NCI-H2196 (cell line): ENCODE measurements around the gene CARS1.
A peak's percentile ranks its signal among the peaks of the same experiment; 100 is the strongest.
"Not testable (repeated sequence)": the region's sequence is repeated elsewhere in the genome, so short reads cannot be mapped to it uniquely, and the experiment has no call there.

Source experiments
- DNase-seq: peaks from one replicate; lab custom pipeline; 2025; ENCODE audit not compliant: unreplicated experiment; lab: John Stamatoyannopoulos, UW

Gene CARS1

DNA sequence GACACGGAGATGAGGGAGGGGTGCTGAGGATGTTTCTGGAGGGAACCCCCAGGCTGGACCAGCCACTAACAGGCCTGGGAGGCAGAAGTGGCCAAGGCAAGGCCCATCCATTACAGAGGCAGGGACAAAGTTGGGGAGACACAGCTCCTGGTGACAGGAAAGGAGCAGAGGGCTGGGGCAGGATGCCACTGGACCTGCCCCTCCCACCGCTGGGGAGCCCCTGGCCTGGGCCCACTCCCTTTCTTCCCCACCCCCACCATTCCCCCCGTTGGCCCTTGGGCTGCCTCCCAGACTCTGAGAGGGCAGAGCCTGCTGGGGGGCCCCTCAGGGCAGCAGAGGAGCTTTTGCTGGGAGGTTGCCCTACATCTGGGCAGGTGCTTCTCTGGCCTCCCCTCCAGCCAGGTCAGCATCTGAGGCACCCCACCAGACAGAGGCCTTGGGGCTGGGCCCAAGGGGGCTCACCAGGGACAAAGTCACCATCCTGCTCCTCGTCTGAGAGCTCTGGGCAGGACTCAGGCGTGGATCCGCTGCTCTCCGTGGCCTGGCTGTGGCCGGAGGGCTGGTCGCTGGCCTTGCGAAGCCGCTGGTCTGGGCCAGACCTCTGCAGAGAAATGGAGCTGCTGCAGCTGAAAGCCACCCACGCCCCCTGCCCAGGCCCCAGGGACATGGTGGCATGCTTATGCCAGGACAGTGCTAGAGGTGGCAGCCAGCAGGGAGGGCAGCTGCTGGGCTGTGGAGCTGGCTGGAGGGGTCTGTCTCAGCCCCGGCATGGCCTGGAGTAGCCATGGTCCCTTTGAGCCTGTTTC lies 33.1 kb upstream of the CARS1 start:
- no peak for DNase-seq

DNA sequence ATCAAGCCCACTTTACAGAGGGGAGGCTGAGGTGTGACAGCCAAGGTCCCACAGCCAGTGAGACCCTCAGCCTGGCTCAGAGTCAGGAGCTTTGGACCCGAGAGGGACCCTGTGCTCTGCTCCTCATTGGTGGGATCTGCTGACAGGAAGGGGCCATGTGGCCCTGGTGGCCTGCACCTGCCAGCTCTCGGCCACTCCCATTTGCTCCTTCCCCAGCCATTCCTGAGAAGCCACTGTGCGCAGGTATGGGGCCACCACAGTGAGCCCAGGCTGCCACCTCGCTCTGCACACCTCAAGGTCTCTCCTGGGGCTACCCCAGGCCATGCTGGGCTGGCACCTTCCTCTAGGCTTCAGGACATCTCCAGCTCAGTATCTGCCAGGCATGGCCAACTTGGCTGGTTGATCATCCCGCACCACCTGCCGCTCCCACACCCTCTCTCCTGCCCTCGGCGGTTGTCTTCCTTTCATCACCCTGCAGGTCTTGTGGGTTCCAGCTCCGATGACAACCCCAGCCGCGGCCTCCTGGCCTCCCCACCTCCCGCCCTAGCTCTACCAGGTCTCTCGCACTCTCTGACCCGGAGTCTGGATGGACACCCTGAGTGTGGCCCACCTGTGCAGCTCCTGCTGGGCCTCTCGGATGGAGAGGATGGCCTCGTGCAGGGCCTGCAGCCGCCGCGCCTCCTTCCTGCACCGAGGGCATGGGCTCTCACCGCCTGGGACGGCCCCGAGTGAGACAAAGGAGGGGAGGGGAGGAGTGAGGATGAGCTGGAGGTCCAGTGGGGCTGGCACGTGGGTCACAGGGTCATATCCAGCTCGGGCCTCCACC lies 32.2 kb upstream of the CARS1 start:
- DNase-seq = no peak

DNA sequence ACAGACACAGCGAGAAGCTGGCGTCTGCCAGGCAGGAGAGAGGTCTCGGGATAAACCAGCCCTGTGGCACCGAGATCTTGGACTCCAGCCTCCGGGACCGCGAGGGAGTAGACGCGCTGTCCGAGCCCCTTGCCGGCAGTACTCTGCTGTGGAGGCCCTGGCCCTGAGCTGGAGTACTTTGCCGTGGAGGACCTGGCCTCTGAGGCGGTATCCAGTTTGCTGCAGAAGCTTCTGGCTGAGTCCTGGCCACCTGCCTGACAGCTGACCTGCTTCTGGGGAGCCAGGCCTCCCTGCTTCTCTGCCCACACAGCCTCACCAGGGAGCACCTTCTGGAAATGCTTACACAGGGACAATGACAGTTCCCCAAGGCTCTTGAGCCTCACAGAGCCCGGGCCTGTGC lies 31.6 kb upstream of the CARS1 start:
- peak; percentile 9 for DNase-seq

DNA sequence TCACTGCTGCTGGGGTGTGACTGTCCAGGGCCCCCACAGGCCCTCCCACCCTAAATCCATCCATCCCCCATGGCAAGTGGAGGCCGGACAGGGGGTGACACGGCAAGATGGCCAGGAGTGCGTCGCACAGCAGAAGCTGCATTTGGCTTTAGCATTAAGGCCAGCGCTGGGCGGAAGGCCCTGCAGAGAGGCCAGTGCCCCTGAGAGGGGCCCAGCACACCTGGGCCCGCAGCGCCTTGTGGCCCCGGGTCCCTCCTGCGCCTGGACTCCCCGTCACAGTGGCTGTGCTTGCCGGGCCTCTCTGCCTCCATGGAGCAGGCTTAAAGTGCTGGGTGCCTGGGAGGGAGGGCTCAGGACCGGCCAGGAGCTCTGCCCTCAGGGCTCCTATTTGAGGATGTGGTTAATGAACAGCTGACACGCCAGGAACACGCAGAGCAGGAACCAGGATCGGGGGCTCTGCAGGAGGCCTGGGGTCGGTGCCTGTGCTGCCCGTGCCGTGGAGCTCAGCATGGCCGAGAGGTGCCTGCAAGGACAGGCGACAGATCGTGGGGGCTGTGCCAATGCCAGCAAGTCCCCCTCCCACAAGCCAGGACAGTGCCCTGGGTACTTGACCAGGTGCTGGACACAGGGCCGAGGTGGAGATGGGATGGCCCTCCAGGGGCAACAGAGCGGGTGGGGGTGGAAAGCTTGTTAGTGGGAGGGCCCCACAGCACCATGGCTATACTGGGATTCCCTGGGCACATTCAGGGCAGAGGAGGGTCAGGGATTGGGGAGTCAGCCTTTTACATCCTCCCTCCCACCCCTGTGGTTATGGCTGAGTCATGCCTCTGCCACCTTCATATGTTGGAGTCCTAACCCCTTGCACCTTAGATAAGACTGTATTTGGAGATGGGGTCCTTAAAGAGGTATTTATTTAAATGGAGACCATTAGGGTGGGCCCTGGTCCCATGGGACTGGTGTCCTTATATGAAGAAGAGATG lies 30.9 kb upstream of the CARS1 start:
- DNase-seq = no peak

DNA sequence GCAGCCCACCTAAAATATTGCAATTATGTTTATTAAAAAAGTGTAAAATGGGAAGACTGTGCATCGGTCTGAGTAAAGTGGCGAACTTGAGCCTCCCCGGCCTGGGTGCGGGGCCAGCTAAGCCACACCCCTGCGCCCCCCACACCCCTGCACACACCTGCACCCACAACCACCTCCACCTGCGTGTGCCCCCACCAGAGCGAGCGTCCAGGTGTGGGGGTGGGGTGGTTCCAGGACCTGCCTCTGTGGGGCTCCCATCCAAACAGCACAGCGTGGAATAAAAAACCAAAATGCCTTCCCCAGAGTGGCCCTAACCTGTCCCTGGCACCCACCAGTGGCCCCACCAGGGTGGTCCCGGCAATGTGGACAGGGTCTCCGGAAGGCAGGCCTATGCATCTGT lies 30.1 kb upstream of the CARS1 start:
- DNase-seq = no peak

DNA sequence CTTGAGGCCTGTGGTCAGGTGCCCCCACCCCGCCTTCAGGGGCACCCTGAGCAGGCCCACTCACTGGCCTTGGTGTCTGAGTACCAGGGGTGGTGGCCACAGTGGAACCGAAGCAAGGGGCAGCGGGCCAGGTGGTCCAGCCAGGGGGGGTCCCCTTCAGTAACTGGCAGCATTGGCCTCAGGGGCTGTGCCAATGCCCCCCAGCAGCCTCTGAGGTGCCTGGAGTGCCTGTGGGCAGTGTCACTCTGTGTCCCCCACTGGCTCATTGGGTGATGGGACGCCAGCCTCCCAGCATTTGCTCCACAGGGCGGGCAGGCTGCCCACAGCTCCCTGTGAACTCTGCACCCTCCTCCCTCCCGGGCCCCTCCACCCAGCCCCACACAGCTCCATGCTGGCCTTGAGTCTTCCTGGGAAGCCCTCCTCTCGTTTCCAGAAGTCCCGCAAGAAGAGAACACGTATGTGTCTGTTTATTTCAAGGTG lies 29.5 kb upstream of the CARS1 start:
- DNase-seq = no peak

DNA sequence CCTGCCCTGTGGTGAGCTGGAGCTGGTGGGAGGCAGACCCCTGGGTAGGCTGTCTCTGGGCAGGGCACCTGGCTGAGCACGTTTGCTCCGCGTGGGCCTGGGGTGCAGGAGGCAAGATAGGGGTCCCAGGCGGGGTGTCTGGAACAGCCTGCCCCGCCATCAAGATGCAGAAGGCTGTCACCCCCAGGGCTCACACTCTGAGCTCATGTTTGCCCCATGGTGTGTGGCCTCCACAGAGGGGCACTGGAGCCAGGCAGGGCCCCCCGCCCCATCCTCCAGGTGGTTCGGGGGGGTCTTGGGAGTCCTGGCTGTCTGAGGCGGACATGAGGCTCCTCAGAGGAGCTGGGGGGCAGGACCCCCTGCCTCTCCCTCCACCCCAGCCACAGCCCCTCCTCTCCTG lies 28.9 kb upstream of the CARS1 start:
- no peak for DNase-seq

DNA sequence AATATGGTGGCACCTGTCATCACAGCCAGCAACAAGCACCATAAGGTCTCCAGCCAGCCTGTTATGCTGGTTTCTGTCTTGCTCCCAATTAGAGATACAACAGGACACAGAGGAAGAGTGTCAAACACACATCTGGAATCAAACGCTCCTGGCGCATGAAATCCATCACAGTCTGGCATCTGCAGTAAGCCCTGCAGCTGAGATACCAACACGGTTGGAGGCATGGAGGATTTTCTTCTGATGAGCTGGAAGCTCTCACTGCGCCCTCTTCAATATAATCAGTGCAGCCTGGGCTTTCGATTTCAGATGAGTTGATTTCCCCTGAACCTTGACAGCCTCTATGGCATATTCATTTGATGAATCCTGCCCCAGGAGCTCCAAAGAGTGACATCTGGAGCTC lies 27.8 kb upstream of the CARS1 start:
- no peak for DNase-seq

DNA sequence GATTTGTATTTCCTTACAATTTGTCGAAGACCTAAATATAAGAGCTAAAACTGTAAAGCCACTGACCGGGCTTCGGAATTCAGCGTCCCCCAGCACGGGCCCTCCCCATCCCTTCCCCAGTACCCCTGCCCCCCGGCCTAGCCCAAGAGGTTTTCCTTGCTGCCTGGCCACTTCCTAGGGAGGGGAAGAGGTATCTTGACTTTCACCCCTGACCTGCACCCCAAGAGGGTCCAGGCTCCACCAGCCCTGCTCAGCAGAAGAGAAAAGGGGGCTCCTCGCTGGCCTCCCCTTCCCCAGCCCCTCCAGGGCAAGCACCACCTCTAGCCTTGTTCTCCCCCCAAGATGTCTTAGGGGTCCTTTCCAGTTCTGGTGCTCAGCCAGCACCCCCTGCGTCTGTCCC lies 26.1 kb upstream of the CARS1 start:
- DNase-seq = no peak

DNA sequence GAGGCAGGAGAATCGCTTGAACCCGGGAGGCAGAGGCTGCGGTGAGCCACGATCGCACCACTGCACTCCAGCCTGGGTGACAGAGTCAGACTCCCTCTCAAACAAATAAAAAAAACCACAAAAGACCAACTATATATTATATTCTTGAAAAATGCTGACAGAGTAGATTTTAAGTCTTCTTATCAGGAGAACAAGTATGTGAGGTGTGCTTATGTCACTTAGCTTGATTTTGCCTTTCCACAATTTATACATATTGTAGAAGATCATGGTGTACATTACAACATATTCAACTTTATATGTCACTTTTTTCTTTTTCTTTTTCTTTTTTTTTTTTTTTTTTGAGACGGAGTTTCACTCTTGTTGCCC lies 24.1 kb upstream of the CARS1 start:
- DNase-seq = no peak

DNA sequence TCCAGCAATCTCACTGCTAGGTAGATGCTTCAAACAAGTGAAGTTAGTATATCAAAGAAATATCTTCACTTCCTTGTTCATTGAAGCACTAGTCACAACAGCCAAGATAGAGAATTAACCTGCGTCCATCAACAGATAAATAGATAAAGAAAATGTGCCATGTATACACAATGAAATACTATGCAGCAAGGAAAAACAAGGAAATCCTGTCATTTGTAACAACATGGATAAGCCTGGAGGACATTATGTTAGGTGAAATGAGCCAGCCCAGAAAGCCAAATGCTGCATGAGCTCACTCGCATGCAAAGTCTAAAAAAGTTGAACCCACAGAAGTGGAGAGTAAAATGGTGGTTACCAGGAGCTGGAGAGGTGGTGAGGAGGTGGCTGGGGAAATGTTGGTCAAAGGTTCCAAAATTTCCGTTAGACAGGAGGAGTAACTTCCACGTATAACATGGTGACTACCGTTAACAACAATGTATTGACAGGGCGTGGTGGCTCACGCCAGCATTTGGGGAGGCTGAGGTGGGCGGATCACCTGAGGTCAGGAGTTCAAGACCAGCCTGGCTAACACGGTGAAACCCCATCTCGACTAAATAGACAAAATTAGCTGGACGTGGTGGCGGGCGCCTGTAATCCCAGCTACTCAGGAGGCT lies 23.6 kb upstream of the CARS1 start:
- no peak for DNase-seq

DNA sequence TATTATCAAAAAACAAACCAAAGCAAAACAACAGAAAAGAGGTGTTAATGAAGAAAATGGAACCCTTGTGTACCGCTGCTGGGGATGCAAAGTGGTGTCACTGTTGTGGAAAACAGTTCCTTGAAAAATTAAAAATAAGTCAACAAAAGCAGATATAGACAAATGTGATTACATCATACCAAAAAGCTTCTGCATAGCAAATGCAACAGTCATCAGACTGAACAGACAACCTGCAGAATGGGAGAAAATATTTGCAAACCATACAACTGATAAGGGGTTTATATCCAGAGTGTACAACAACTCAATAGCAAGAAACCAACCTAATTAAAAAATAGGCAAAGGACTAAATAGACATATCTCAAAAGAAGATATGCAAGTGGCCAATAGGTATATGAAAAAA lies 22.9 kb upstream of the CARS1 start:
- DNase-seq = no peak

DNA sequence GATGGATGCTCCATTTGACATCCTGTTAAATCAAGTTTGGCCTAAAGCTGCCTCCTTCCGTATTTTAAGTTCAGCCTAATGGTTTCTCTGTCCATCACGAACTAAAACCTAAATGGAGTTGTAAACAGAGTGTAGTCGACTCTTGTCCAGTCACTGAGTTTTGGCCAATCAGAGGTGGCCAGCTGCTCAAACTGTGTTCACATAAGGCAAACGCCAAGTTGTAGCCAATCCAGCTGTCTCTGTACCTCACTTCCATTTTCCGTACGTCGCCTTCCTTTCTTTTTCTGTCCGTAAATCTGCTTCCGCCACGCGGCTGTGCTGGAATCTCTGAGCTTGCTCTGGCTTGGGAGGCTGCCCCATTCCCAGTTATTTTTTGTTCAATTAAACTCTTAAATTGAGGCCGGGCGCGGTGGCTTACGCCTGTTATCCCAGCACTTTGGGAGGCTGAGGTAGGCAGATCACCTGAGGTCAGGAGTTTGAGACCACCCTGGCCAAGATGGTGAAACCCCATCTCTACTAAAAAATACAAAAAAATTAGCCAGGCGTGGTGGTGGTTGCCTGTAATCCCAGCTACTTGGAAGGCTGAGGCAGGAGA lies 20.7 kb upstream of the CARS1 start:
- DNase-seq = no peak

DNA sequence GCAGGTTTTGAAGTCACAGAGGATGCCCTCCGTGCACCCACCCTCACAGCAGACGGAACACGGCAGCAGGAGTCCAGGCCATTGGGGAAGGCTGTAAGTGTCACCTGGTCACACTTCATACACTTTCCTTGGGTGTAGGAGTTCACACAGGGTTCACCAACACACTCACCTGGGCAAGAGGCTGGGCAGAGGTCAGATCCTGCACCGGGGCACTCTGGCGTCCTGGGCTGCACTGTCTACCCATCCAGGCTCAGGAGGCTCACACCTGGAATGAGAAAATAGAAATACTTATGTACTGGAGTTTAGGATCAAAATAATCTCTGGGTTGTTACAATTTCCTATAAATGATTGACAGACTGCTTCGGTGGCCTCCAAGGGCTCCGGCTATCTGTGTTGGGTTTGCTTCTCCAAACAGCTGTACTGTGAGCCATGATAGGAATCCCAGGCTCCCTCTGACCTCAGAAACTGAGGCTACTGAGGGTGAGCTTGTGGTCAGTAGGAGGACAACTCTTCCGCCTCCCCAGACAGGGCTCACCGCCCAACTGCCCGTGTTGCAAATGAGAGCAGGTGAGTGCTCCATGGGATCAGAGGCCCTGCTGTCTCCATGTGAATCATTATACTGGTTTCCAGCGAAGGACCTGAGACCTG lies 20.1 kb upstream of the CARS1 start:
- no peak for DNase-seq

DNA sequence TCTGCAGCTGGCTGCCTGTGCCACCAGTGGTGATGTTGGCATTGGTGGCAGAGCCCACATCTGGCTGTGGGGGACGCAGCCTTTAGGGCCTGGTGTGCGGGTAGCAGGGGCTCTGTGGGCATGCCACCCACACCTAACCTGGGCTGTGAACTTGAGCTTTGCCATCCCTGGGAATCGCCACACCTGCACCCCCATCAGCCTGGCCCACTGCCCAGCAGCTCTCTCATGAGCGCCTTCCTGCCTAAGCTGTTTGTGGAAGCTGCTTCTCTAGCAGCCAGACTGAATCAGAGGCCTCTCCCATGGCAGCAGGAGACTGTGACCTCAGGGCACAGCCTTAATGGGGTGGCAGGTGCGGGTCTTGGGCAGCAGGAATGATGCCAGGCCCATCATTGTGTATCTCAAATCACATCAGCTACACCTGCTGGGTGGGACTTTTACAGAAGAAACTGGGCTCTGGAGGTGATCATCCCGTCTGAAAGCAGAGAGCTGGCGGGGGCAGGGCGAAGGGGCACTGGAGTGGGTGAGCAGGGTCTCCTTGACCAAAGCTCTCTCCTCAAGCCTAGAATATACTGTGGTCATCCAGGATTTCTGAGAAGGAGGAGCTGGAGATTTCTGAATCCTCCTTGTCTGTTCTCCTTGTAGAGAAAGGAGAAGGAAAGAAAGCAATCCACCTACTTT lies 17.8 kb upstream of the CARS1 start:
- peak; percentile 89 for DNase-seq

DNA sequence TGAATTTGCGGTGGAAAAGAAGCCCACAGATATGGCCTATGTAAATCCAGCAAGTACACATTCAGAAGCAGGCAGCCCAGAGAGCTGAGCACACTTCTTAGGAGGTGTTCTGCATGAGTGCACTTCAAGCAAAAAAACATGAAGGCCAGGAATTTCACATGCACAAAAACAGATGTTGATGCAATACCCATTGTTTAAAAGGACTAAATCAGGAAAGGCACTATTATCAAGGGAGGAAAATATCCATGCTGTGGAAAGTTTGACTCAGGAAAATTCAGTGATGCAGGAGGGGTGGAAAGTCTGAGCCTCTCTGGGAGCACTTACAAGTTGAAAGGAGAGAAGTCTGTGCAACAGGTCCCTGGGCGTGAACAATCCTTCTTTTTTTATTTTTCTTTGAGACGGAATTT lies 15.8 kb upstream of the CARS1 start:
- DNase-seq = no peak

DNA sequence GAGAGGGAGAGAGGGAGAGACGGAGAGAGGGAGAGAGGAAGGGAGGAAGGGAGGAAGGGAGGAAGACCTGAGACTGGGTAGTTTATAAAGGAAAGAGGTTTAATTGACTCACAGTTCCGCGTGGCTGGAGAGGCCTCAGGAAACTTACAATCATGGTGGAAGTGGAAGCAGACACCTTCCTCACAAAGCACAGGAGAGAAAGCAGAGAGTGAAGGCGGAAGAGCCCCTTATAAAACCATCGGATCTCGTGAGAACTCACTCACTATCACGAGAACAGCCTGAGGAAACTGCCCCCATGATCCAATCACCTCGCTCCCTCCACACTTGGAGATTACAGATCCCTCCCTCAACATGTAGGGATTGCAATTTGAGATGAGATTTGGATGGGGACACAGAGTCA lies 12.2 kb upstream of the CARS1 start:
- no peak for DNase-seq

DNA sequence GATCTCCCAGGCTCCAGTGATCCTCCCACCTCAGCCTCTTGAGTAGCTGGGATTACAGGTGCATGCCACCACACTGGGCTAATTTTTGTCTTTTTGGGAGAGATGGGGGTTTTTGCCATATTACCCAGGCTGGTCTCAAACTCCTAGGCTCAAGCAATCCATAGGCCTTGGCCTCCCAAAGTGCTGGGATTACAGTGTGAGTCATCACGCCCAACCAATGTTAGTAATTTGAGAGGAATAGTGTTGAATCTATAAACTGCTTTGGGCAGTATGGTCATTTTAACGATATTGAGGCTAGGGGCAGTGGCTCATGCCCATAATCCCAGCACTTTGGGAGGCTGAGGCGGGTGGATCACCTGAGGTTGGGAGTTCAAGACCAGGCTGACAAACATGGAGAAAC lies 9.1 kb upstream of the CARS1 start:
- DNase-seq = not testable (repeated sequence)

DNA sequence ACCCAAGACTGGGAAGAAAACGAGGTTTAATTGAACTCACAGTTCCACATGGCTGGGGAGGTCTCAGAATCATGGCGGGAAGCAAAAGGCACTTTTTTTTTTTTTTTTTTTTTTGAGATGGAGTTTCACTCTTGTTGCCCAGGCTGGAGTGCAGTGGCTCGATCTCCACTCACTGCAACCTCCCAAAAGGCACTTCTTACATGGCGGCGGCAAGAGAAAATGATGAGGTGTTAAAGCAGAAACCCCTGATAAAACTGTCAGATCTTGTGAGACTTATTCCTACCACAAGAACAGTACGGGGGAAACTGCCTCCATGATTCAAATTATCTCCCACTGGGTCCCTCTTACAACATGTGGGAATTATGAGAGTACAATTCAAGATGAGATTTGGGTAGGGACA lies 7.5 kb upstream of the CARS1 start:
- DNase-seq = not testable (repeated sequence)
